SJCRH30 (cell line): ENCODE data around the gene MYRIP. TPM values are rescaled to one million over a fixed set of nuclear protein-coding genes. Genes with fewer than 3 reads are reported as not detected.
"Not testable (repeated sequence)": the region's sequence is repeated elsewhere in the genome, so short reads cannot be mapped to it uniquely, and the experiment has no call there.

Experiments used
- DNase-seq, 2 experiments: peaks; one replicate each; pipeline ENCODE4 v3.0.0-alpha.2; 2015 to 2020
- H3K27ac ChIP-seq: fragments of 250-450 bp; sonication (Bioruptor Pico); 2 replicates; pipeline ENCODE4 v1.5.1; 2020; ENCODE audit warnings: mild to moderate bottlenecking, moderate library complexity
- H3K27me3 ChIP-seq: fragments of 250-450 bp; sonication (Bioruptor Pico); 2 replicates; pipeline ENCODE4 v1.5.1; 2020; ENCODE audit warnings: mild to moderate bottlenecking, moderate library complexity
- H3K36me3 ChIP-seq: fragments of 250-450 bp; sonication (Bioruptor Pico); 2 replicates; pipeline ENCODE4 v1.5.1; 2020; ENCODE audit warnings: mild to moderate bottlenecking, moderate library complexity
- H3K4me1 ChIP-seq: fragments of 250-450 bp; sonication (Bioruptor Pico); 2 replicates; pipeline ENCODE4 v1.5.1; 2020; ENCODE audit warnings: mild to moderate bottlenecking, moderate library complexity
- H3K4me3 ChIP-seq: fragments of 250-450 bp; sonication (Bioruptor Pico); 2 replicates; pipeline ENCODE4 v1.5.1; 2020; ENCODE audit warnings: mild to moderate bottlenecking, moderate library complexity
- H3K9me3 ChIP-seq: fragments of 250-450 bp; sonication (Bioruptor Pico); replicated peaks from 2 replicates; pipeline ENCODE4 v1.5.1; 2020; ENCODE audit warnings: mild to moderate bottlenecking, moderate library complexity
- total RNA-seq: library from RNA; depleted of rRNA; stranded (reverse); fragments of >200 nt; shearing (Covaris generic); gene quantifications from 2 replicates; pipeline ENCODE4 v1.2.3, GENCODE V29; 2014

Gene MYRIP
- total RNA-seq, 1 experiment from 2014 or later = not detected

GRCh38 chr3:40044487-40044886 lies 235.1 kb downstream of the MYRIP start:
- Histone ChIP-seq H3K4me1 (no peaks in the 10 kb centered on the region), H3K4me3 (no peak overlapping the region), H3K9me3 (no peaks in the 10 kb centered on the region), H3K36me3 (no peaks in the 10 kb centered on the region), H3K27me3 (no peaks in the 10 kb centered on the region), H3K27ac (no peak overlapping the region)
- no peak for DNase-seq

- Histone ChIP-seq H3K27ac (no peak overlapping the region), H3K4me1 (no peaks in the 10 kb centered on the region), H3K27me3 (no peaks in the 10 kb centered on the region), H3K9me3 (no peaks in the 10 kb centered on the region), H3K4me3 (no peak overlapping the region), H3K36me3 (no peaks in the 10 kb centered on the region)
- no peak for DNase-seq
These were observed 235.6 kb downstream of the MYRIP start for GRCh38 chr3:40045051-40045450.

GRCh38 chr3:40046149-40046548 lies 236.7 kb downstream of the MYRIP start:
- no peak overlapping the region for H3K27ac ChIP-seq
- H3K4me3 ChIP-seq = no peak overlapping the region
- H3K4me1 ChIP-seq = no peaks in the 10 kb centered on the region
- DNase-seq = no peak
- H3K9me3 ChIP-seq = no peaks in the 10 kb centered on the region
- no peaks in the 10 kb centered on the region for H3K27me3 ChIP-seq
- H3K36me3 ChIP-seq = no peaks in the 10 kb centered on the region

GRCh38 chr3:40047406-40047805 lies 238.0 kb downstream of the MYRIP start:
- H3K4me3 ChIP-seq = no peak overlapping the region
- H3K27me3 ChIP-seq = no peaks in the 10 kb centered on the region
- no peaks in the 10 kb centered on the region for H3K4me1 ChIP-seq
- H3K27ac ChIP-seq = no peak overlapping the region
- no peaks in the 10 kb centered on the region for H3K9me3 ChIP-seq
- no peak for DNase-seq
- H3K36me3 ChIP-seq = no peaks in the 10 kb centered on the region

- Histone ChIP-seq H3K27ac (no peak overlapping the region), H3K4me3 (no peak overlapping the region), H3K9me3 (no peaks in the 10 kb centered on the region), H3K4me1 (no peaks in the 10 kb centered on the region), H3K36me3 (no peaks in the 10 kb centered on the region), H3K27me3 (no peaks in the 10 kb centered on the region)
- no peak for DNase-seq
These were observed 244.3 kb downstream of the MYRIP start for GRCh38 chr3:40053663-40054062.

GRCh38 chr3:40054568-40055222 lies 245.3 kb downstream of the MYRIP start:
- H3K27me3 ChIP-seq = no peaks in the 10 kb centered on the region

GRCh38 chr3:40055361-40055760 lies 246.0 kb downstream of the MYRIP start:
- no peak for DNase-seq
- Histone ChIP-seq H3K36me3 (no peaks in the 10 kb centered on the region), H3K27ac (no peak overlapping the region), H3K27me3 (no peaks in the 10 kb centered on the region), H3K9me3 (no peaks in the 10 kb centered on the region), H3K4me1 (no peaks in the 10 kb centered on the region), H3K4me3 (no peak overlapping the region)

More at GRCh38 chr3:40054568-40055222, 245.3 kb downstream of the MYRIP start:
- no peak for DNase-seq
- Histone ChIP-seq H3K9me3 (no peaks in the 10 kb centered on the region), H3K4me1 (no peaks in the 10 kb centered on the region), H3K27ac (no peak overlapping the region), H3K4me3 (no peak overlapping the region), H3K36me3 (no peaks in the 10 kb centered on the region)

GRCh38 chr3:40055956-40056355 lies 246.5 kb downstream of the MYRIP start:
- no peaks in the 10 kb centered on the region for H3K9me3 ChIP-seq
- H3K27me3 ChIP-seq = no peaks in the 10 kb centered on the region
- H3K27ac ChIP-seq = no peak overlapping the region
- no peaks in the 10 kb centered on the region for H3K36me3 ChIP-seq
- no peak overlapping the region for H3K4me3 ChIP-seq
- H3K4me1 ChIP-seq = no peaks in the 10 kb centered on the region
- DNase-seq = no peak

GRCh38 chr3:40057077-40057476 lies 247.7 kb downstream of the MYRIP start:
- Histone ChIP-seq H3K27ac (no peak overlapping the region), H3K27me3 (no peaks in the 10 kb centered on the region), H3K4me1 (no peaks in the 10 kb centered on the region), H3K36me3 (no peaks in the 10 kb centered on the region), H3K9me3 (no peaks in the 10 kb centered on the region), H3K4me3 (no peak overlapping the region)
- no peak for DNase-seq

- H3K27ac ChIP-seq = no peak overlapping the region
- no peaks in the 10 kb centered on the region for H3K27me3 ChIP-seq
These were observed 248.4 kb downstream of the MYRIP start for GRCh38 chr3:40057786-40058185.

GRCh38 chr3:40068636-40069035 lies 259.2 kb downstream of the MYRIP start:
- no peaks in the 10 kb centered on the region for H3K4me1 ChIP-seq
- no peak overlapping the region for H3K27ac ChIP-seq
- no peaks in the 10 kb centered on the region for H3K36me3 ChIP-seq
- no peaks in the 10 kb centered on the region for H3K27me3 ChIP-seq
- H3K9me3 ChIP-seq = no peaks in the 10 kb centered on the region
- H3K4me3 ChIP-seq = no peak overlapping the region
- no peak for DNase-seq

More at GRCh38 chr3:40057786-40058185, 248.4 kb downstream of the MYRIP start:
- H3K4me3 ChIP-seq = no peak overlapping the region
- no peak for DNase-seq
- no peaks in the 10 kb centered on the region for H3K9me3 ChIP-seq
- H3K4me1 ChIP-seq = no peaks in the 10 kb centered on the region
- H3K36me3 ChIP-seq = no peaks in the 10 kb centered on the region

GRCh38 chr3:40070816-40071215 lies 261.4 kb downstream of the MYRIP start:
- H3K4me3 ChIP-seq = no peak overlapping the region
- H3K27me3 ChIP-seq = no peaks in the 10 kb centered on the region
- no peak overlapping the region for H3K27ac ChIP-seq
- no peak for DNase-seq
- H3K9me3 ChIP-seq = no peaks in the 10 kb centered on the region
- H3K36me3 ChIP-seq = no peaks in the 10 kb centered on the region
- H3K4me1 ChIP-seq = no peaks in the 10 kb centered on the region

- Histone ChIP-seq H3K27me3 (no peaks in the 10 kb centered on the region), H3K36me3 (no peaks in the 10 kb centered on the region), H3K4me3 (no peak overlapping the region), H3K27ac (no peak overlapping the region), H3K4me1 (no peaks in the 10 kb centered on the region), H3K9me3 (no peaks in the 10 kb centered on the region)
- DNase-seq = no peak
These were observed 262.4 kb downstream of the MYRIP start for GRCh38 chr3:40071683-40072238.

- no peak overlapping the region for H3K4me3 ChIP-seq
- no peaks in the 10 kb centered on the region for H3K4me1 ChIP-seq
- no peak overlapping the region for H3K27ac ChIP-seq
- H3K27me3 ChIP-seq = no peaks in the 10 kb centered on the region
- H3K9me3 ChIP-seq = no peaks in the 10 kb centered on the region
- H3K36me3 ChIP-seq = no peaks in the 10 kb centered on the region
- DNase-seq = no peak
These were observed 264.1 kb downstream of the MYRIP start for GRCh38 chr3:40073310-40074007.

GRCh38 chr3:40077139-40077538 lies 267.7 kb downstream of the MYRIP start:
- H3K4me1 ChIP-seq = not testable (repeated sequence)

More at GRCh38 chr3:40077139-40077538, 267.7 kb downstream of the MYRIP start:
- not testable (repeated sequence) for H3K4me3 ChIP-seq, DNase-seq, H3K27me3 ChIP-seq, H3K36me3 ChIP-seq, H3K27ac ChIP-seq, H3K9me3 ChIP-seq
